Colonic mucosa (tissue), 4 donors: Measurements from ENCODE around the gene NDUFB7. TPM values are rescaled to one million over a fixed set of nuclear protein-coding genes. Genes with fewer than 3 reads are reported as not detected.

ENCODE experiments used
- DNase-seq: peaks from one replicate; pipeline ENCODE4 v3.0.0-alpha.2; 2020
- H3K27ac ChIP-seq: fragments of 200-600 bp; one replicate; pipeline ENCODE4 v1.8.0; 2021
- H3K27me3 ChIP-seq: fragments of 200-600 bp; one replicate; pipeline ENCODE4 v1.8.0; 2021
- H3K36me3 ChIP-seq: fragments of 200-600 bp; one replicate; pipeline ENCODE4 v1.8.0; 2021
- H3K4me1 ChIP-seq: fragments of 200-600 bp; one replicate; pipeline ENCODE4 v1.8.0; 2021; ENCODE audit warnings: mild to moderate bottlenecking
- H3K4me3 ChIP-seq: fragments of 200-600 bp; one replicate; pipeline ENCODE4 v1.8.0; 2021
- H3K9ac ChIP-seq, 2 donors: one replicate each; pipeline ENCODE4 v1.7.0; 2013; ENCODE audit warnings: control low read depth in 2 of 2, low read depth in 2 of 2, low read length in 2 of 2
- H3K9me3 ChIP-seq: fragments of 200-600 bp; one replicate; pipeline ENCODE4 v1.8.0; 2021
- intact Hi-C: fragments of 100-400 bp; cut with DNase I; formaldehyde crosslinking; loops from one replicate; pipeline ENCODE4 v1.14.1; 2022
- total RNA-seq, 2 donors: library from RNA; stranded (reverse); fragmentation: NEBNext Ultra II Directional in 1 of 2; extraction: Animal tissue kit (Norgen Biotek cat#: 25700) in 1 of 2; gene quantifications; one replicate each; pipeline ENCODE4 v1.2.1, GENCODE V29; 2021
- TF ChIP-seq, protein P1 (sequence below): fragments of 200-600 bp; IDR thresholded peaks from one replicate; pipeline ENCODE4 v1.8.0; 2022; ENCODE audit warnings: antibody characterized with exemption, mild to moderate bottlenecking
- donor health status: healthy.
- donor health status: DM: no; HTN: no; CAD: no.
- donor health status: DM: no; HTN: no; CAD: no.

Gene NDUFB7
- total RNA-seq, 2 donors from 2014 or later: 216 to 302 TPM

- H3K4me1 ChIP-seq: peaks cover 4% of the 10 kb centered on the region
- no peaks in the 10 kb centered on the region for H3K27me3 ChIP-seq
- H3K9me3 ChIP-seq: no peaks in the 10 kb centered on the region
- no peak overlapping the region for H3K4me3 ChIP-seq
- TF ChIP-seq, protein P1, sequence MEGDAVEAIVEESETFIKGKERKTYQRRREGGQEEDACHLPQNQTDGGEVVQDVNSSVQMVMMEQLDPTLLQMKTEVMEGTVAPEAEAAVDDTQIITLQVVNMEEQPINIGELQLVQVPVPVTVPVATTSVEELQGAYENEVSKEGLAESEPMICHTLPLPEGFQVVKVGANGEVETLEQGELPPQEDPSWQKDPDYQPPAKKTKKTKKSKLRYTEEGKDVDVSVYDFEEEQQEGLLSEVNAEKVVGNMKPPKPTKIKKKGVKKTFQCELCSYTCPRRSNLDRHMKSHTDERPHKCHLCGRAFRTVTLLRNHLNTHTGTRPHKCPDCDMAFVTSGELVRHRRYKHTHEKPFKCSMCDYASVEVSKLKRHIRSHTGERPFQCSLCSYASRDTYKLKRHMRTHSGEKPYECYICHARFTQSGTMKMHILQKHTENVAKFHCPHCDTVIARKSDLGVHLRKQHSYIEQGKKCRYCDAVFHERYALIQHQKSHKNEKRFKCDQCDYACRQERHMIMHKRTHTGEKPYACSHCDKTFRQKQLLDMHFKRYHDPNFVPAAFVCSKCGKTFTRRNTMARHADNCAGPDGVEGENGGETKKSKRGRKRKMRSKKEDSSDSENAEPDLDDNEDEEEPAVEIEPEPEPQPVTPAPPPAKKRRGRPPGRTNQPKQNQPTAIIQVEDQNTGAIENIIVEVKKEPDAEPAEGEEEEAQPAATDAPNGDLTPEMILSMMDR: no peak
- H3K9ac ChIP-seq: no peak overlapping the region
- no peaks in the 10 kb centered on the region for H3K36me3 ChIP-seq
- DNase-seq: no peak
- intact Hi-C loops: no loop called here
- no peak overlapping the region for H3K27ac ChIP-seq
Measured at GRCh38 chr19:14559916-14560775, 11.7 kb downstream of the NDUFB7 start.

DNA sequence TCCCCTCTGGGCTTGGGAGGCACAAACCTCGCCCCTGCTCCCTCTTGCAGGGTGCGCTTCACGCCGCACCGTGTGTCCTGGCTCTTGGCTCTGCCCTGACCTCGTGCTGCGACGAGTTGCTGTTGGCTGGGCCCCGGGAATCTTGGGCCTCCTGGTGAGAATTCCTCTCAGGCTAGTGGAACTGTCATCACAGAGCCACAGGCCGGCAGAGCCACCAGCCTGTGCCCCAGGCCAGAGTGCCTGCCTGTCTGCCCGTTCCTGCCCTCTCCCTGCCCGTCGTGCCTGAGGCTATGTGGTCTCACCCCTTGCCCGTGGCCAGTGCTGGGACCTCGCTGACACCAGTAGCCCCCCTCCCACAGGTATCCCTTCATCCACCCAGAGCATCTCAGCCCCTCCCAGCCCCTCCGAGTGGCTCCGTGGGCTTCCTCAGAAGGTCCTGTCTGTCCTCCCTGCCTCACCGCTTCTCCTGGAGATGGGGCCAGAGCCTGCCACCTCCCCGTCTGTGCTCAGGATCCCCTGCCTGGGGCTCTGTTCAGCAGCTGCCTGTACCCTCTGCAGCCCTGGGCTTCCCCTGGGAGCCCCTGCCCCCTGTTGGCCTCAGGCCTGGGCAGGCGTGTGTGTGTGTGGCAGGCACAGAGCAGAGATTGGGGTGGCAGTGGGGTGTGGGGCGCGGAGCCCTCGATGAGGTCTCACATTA is 13.3 kb downstream of the NDUFB7 start:
- Histone ChIP-seq H3K9me3 (no peaks in the 10 kb centered on the region), H3K27me3 (no peaks in the 10 kb centered on the region), H3K27ac (no peak overlapping the region), H3K36me3 (no peaks in the 10 kb centered on the region), H3K4me3 (no peak overlapping the region), H3K9ac (no peak overlapping the region), H3K4me1 (peaks cover 4% of the 10 kb centered on the region)
- no peak for DNase-seq
- TF ChIP-seq, protein P1: no peak
- intact Hi-C loops: no loop called here

GRCh38 chr19:14556662-14557188 is 15.1 kb downstream of the NDUFB7 start:
- intact Hi-C loops: no loop called here
- no peak overlapping the region for H3K4me3 ChIP-seq
- no peaks in the 10 kb centered on the region for H3K36me3 ChIP-seq
- peak overlapping the region in 1 of 2 donors; percentile 21 for H3K9ac ChIP-seq
- no peaks in the 10 kb centered on the region for H3K9me3 ChIP-seq
- TF ChIP-seq, protein P1: peak; percentile 97
- H3K27me3 ChIP-seq: no peaks in the 10 kb centered on the region
- peaks cover 4% of the 10 kb centered on the region for H3K4me1 ChIP-seq
- no peak overlapping the region for H3K27ac ChIP-seq
- peak; percentile 76 for DNase-seq

DNA sequence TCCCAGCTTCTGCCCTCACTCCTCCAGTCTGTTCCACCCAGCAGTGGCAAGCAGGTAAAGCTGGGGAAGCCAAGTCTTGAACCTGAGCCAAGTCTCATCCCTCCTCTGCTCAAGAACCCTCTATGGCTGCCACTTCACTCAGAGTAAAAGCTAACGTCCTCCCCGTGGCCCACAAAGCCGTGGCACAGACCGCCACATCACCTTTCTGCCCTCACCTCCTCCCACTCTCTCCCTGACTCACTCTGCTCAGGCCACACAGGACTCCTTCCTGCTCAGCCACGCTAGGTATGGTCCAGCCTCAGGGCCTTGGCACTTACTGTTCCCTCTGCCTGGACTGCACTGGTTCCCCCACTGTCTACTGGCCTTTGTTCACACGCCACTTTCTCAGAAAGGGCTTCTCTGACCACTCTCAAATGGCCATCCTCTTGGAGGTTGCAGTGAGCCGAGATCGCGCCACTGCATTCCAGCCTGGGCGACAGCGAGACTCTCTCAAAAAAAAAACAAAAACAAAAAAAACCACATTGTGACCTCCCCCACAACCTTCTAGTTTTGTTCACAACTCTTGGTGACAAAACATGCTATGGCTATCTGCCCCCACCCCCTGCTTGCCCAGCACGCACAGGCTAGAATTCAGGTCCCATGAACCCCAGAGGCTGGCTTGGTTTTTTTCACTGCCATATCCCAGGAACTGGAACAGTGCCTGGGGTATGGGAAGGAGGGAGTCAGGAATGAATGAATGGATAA is 15.8 kb downstream of the NDUFB7 start:
- H3K9ac ChIP-seq: peak overlapping the region in 1 of 2 donors; percentile 21
- intact Hi-C loops: no loop called here
- no peaks in the 10 kb centered on the region for H3K27me3 ChIP-seq
- H3K27ac ChIP-seq: no peak overlapping the region
- TF ChIP-seq, protein P1: no peak
- no peaks in the 10 kb centered on the region for H3K9me3 ChIP-seq
- no peak for DNase-seq
- no peak overlapping the region for H3K4me3 ChIP-seq
- H3K4me1 ChIP-seq: peaks cover 6% of the 10 kb centered on the region
- H3K36me3 ChIP-seq: no peaks in the 10 kb centered on the region

GRCh38 chr19:14554382-14554812 is 17.5 kb downstream of the NDUFB7 start:
- no peaks in the 10 kb centered on the region for H3K36me3 ChIP-seq
- intact Hi-C loops: no loop called here
- no peak overlapping the region for H3K9ac ChIP-seq
- no peaks in the 10 kb centered on the region for H3K27me3 ChIP-seq
- peak; percentile 45 for DNase-seq
- H3K9me3 ChIP-seq: no peaks in the 10 kb centered on the region
- no peak overlapping the region for H3K27ac ChIP-seq
- peaks cover 14% of the 10 kb centered on the region for H3K4me1 ChIP-seq
- TF ChIP-seq, protein P1: no peak
- no peak overlapping the region for H3K4me3 ChIP-seq
